T-cell (primary cell): ENCODE results near the gene ADPRHL1. TPM values are rescaled to one million over a fixed set of nuclear protein-coding genes. Genes with fewer than 3 reads are reported as not detected.

Source experiments
- total RNA-seq, 35 experiments: library from RNA in 6 of 35; stranded (reverse) in 6 of 35; fragments of 120-200 nt in 1 of 35; gene quantifications; one replicate each; pipeline versions ENCODE4 v1.2.1 to v1.2.4 and lab custom pipeline; 2013 to 2026

The ADPRHL1 gene
- total RNA-seq, 5 donors from 2014 or later (not counting 1 experiment from before 2014, with no cell fraction given): 0.37 to 1.7 (median 0.92) TPM

Other genes with a start within 250 kb of the ADPRHL1 start
- 10 to 100 TPM; 45.3 to 68.6 (median 63.2) TPM for gene PCID2, start 244.8 kb downstream of the ADPRHL1 start, total RNA-seq
- gene CUL4A, start 243.9 kb downstream of the ADPRHL1 start, total RNA-seq: 10 to 100 TPM; 80.3 to 94.5 (median 82.7) TPM
- 100 to 1,000 TPM in 4 of 5 donors, 10 to 100 TPM in 1; 83.6 to 120 (median 112) TPM for gene LAMP1, start 156.2 kb downstream of the ADPRHL1 start, total RNA-seq
- 1 to 10 TPM in 3 of 5 donors, under 1 TPM in 1, not detected in 1; 0.98 to 1.4 (median 1.2) TPM for gene GRTP1, start 89.4 kb downstream of the ADPRHL1 start, total RNA-seq
- 10 to 100 TPM; 18.7 to 27.7 (median 25.3) TPM for gene DCUN1D2, start 37.2 kb upstream of the ADPRHL1 start, total RNA-seq
- 10 to 100 TPM; 25.8 to 38.3 (median 34.1) TPM for gene TFDP1, start 131.3 kb upstream of the ADPRHL1 start, total RNA-seq
- not detected for gene ATP4B, start 204.7 kb upstream of the ADPRHL1 start, total RNA-seq
- gene GRK1, start 213.7 kb upstream of the ADPRHL1 start, total RNA-seq: not detected